DMS53 treated with DMSO at 0.1 percent for 48 hours (cell line): ENCODE data around the gene ABHD6.

ENCODE experiments used
- DNase-seq: peaks from one replicate; lab custom pipeline; 2025; ENCODE audit not compliant: unreplicated experiment; lab: John Stamatoyannopoulos, UW

Gene ABHD6

DNA sequence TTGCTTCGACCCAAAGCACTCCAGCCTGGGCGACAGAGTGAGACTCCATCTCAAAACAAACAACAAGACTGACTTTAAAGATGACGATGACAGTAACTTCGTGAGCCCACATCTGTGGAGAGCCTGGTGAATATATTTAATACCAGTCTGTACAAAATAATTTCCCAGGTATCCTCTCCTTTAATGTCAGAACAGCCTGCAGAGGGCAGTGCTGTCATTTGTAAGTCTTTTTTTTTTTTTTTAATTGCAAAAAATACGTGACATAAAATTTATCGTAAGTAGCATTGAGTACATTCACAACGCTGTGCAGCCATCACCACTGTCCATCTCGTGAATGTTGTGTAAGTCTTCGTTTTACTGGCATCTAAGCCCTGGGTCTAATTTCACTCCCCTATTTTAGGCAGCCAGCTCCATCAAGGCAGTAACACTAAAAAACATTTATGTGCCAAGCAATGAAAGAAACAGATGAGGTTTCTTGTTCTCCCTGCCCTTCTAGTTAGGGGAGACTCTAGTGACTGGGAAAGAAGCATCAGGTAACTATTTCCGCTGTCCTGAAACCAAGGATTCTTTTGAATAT lies 70.1 kb downstream of the ABHD6 start:
- no peak for DNase-seq

DNA sequence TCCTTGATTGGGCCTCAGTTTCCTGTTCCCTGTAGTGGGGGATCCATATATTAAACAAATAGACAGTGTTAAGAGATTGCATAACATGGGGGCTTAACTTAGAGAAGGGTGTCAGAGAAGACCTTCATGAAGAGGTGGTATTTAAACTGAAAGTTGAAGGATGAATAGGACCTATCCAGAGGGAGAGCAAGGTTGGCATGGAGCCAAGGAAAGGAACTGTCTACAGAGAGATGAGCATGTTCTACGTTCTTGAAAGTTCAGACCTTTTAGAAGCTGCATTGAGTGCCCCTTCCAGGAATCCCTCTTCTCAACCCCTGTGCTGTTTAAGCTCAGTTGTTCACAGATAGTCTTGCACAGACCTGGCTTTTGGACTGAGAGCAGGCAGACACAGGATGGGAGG lies 71.1 kb downstream of the ABHD6 start:
- DNase-seq = no peak

DNA sequence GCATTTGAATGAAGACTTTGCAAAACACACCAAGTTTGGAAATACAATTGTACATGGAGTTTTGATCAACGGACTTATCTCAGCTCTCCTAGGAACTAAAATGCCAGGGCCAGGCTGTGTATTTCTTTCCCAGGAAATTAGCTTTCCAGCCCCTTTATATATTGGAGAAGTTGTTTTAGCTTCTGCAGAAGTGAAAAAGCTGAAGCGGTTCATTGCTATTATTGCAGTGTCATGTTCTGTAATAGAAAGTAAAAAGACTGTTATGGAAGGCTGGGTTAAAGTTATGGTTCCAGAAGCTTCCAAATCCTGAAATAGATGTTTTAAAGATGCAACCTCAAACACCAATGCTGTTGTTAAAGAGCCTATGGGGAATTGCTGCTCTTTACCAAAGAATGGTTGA lies 80.2 kb downstream of the ABHD6 start:
- DNase-seq = no peak

DNA sequence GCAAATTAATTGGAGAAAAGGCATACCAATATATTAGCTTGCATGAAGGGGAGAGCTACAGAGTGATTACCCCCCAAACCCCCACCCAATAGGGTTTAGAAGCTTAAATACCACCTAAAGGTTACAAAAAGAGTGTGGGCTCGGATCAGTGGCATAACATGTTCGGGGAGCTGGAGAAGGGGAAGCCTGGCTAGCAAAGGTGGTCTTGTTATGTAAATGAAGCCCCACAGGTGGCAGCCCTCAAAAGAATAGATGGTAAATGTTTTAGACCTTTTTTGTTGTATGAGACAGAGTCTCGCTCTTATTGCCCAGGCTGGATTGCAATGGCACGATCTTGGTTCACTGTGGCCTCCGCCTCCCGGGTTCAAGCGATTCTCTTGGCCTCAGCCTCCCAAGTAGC lies 84.2 kb downstream of the ABHD6 start:
- DNase-seq = no peak

DNA sequence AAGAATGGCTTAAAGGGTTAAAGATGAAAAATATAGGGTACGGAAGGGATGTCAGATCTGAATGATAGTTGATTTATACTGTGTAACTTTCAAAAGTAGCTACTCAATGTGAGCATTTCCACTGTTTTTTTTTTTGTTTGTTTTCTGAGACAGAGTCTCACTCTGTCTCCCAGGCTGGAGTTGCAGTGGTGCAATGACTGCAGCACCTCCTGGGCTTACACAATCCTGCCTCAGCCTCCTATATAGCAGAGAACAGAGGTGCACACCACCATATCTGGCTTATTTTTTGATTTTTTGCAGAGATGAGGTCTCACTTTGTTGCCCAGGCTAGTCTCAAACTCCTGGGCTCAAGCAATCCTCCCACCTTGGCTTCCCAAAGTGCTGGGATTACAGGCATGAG lies 85.2 kb downstream of the ABHD6 start:
- no peak for DNase-seq

DNA sequence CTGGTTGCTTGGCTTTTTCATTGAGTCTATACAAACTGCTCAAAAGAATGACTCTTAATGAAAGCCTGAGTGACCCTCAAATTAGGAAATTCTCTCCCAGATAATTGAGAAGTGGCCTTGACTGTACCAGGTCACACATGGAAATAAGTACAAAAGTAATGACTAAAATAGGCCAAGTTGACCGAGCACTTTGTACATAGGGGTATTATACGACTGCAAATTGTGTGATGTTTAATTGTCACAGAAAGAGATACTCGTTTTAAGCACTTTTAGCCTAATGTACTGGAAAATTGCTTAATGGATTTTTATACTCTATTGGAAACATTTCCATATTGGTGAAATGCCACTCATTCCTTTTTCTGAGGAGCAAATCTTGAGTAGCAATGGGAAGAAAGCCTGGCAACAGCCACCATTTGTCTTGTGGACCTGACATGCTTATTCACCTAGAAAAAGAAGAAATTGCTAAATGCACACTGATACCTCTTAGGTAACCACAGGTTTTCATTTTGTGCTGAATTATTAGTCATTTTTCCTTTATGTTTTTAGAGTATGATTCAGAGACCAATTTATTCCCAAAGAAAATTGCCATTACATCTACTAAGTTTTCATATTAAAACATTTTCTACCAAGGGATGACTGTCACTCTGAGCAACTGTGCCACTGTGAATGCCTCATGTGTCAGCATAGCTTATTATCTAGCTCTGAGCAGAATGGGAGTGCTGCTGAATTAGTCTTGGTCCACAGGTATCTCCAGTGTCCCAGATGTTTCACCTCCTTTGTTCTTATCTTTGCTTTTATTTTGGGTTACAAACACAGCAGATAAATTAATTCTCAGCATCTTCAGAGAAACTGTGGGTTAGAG lies 86.2 kb downstream of the ABHD6 start:
- no peak for DNase-seq

DNA sequence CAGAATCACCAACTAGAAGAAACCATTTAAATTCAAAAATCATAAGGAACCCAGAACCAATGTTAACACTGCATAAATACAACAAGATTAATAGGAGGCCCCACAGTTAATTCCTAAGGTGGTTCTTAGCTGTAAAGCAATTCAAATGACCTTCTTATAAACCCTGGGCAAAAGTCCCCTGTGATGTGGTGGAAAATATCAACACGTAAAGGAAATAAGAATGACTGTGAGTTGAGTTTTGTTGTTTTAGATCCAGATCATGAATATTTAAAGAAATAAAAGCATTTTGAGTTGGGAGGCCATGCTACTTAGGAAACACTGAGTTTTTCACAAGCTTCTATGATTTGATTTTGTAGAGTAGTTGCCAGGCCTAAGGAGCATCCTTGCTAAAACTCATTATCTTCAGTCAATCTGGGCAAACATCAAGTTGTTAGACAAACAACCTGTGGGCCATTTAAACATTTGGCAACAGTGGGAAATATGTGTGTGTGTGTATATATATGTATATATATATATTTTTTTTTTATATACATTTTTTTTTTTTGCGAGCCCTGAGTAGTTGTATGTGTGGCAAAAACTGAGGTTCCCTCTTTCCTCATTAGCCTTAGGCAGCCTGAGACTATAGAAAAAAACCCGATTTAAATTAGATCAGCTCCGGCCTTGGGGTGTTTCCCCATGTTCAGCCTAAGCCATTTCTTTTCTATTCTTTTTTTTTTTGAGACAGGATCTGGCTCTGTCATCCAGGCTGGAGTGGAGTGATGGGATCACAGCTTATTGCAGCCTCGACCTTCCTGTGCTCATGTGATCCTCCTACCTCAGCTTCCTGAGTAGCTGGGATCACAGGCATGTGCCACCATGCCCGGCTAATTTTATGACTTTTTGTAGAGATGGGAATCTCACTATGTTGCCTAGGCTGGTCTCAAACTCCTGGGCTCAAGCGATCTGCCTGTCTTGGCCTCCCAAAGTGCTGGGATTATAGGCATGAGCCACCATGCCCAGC lies 87.1 kb downstream of the ABHD6 start:
- DNase-seq = no peak

DNA sequence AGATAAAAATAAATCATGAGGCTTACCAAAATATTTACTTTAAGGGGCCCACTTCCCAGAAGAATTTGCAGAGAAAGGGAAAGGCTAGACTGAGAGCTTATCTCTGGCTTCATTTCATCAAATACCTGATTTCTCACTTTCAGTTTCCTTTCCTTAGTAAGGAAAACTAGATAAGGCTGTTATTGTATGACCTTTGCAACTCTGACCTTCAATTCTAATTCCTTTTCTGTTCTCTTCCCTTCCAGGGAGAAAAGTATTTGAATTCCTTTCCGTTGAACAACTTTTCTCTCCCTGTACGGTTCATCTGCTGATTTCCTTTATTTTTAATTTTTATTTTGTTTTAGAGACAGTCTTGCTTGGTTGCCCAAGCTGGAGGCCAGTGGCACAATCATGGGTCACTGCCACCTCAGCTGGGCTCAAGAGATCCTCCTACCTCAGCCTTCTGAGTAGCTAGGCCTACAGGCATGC lies 88.0 kb downstream of the ABHD6 start:
- DNase-seq = no peak

DNA sequence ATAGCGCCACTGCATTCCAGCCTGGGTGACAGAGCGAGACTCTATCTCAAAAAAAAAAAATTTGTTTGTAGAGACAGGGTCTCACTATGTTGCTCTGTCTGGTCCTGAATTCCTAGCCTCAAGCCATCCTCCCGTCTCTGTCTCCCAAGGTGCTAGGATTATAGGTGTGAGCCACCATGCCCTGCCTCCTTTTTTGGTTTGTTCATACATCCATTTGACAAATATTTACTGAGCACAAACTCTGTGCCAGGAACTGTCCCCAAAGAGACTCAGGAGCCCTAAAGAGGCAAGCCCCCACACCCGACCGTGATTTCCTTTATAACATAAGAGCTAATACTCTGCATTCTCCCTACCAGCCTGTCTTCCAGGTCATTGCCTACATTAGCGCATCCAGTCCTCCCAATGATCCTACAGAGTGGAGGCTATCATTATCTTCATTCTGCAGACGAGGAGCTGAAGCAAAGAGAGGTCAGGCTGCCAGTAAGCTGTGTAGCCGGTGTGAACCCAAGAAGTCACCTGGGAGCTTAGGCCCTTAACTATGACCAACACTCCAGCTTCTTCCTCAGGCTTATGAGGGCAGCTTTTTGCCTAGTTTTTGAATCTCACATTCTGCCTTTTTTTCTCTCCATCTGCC lies 88.8 kb downstream of the ABHD6 start:
- DNase-seq = no peak

DNA sequence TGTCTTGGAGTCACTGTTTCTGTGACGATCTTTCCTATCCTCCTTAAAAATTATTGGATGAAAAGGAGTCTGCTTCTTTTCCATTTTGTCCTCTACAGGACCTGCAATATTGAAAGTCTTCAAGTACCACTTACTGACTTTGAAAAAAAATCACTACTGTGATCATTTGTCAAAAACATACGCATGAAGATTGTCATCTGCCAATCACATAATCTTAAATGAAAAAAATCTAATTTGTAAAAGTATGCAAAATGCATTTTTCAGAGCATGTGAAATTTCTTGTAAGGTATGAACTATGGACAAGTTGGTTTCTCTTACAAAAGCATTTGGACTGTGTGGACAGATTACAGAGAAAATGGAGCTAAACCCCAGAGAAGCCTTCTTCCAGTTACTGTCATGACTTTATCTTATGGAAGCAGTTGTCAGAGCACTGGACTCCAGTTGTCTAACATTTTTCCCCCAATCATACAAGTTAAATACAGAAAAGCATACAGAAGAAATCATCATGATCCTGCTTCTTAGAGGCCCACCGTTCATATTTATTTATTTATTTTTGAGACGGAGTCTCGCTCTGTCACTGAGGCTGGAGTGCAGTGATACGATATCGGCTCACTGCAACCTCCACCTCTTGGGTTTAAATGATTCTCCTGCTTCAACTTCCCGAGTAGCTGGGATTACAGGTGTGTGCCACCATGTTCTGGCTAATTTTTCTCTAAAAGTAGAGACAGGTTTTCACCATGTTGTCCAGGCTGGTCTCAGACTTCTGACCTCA lies 91.7 kb downstream of the ABHD6 start:
- DNase-seq = no peak

DNA sequence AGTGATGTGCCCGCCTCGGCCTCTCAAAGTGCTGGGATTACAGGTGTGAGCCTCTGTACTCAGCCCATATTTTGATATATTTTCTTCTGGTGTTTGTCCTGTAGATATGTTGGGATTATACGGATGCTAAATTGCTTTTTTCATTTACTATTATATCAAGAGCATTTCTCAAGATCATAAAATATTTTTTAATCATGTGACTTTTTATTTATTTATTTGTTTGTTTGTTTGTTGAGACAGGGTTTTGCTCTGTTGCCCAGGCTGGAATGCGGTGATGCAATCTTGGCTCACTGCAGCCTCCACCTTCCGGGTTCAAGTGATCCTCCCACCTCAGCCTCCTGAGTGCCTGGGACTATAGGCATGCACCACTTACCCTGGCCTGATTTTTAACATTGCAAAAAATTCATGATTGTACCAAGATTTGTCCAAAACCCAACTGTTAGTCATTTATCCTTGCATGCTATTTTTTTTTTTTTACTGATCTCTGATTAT lies 92.4 kb downstream of the ABHD6 start:
- no peak for DNase-seq

DNA sequence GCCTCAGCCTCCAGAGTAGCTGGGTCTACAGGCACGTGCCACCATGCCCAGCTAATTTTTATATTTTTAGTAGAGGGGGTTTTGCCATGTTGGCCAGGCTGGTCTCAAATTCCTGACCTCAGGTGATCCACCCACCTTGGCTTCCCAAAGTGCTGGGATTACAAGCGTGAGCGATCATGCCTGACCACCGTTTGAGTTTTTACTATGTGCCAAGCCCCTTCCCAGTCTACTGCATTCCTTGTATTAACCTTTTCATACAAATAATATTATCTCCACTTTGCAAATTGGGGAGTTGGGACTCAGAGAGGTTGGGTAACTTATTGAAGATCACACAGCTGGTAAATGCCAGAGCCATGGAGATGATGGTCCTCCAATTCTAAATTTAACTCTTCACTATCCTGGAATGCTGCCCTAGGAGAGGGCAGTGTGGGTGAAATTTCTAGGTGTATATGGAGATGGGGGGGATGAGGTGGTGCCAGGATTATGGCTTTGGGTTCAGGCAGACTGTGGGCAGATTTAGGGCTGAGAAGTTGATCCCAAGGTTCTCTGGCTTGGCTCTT lies 94.1 kb downstream of the ABHD6 start:
- DNase-seq = no peak

DNA sequence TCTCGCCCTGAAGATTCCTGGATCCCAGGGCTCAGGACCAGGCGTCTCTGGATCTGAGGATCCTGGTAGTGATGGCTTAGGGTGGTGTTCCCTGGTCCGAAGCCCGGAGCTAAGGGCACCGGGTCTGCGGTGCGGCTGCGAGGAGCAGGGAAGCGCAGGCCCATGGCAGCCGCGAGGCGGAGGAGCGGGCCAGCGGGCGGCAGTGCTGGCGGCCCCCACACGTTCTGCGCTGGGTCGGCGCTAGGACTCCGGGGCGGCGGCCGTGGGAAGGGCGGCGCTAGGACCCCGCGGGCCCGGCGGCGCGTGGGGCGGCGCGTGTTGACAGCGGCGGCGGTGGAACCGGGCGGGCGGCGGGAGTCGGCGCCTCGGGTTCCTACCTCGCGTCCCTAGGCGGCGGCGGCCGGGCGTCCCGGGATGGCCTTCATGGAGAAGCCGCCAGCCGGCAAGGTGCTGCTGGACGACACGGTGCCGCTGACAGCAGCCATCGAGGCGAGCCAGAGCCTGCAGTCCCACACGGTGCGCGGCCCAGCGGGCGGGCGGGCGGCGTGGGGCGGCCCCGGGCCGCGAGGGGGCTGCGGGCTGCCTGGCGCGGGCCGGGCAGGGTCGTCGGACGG lies 95.1 kb downstream of the ABHD6 start, which contains the start of gene PXK:
Gene PXK (plus strand): TSS at position 318 of the 614 bp plus-strand sequence. CDS start 97 bp downstream, at position 415.
- DNase-seq = peak; percentile 4

DNA sequence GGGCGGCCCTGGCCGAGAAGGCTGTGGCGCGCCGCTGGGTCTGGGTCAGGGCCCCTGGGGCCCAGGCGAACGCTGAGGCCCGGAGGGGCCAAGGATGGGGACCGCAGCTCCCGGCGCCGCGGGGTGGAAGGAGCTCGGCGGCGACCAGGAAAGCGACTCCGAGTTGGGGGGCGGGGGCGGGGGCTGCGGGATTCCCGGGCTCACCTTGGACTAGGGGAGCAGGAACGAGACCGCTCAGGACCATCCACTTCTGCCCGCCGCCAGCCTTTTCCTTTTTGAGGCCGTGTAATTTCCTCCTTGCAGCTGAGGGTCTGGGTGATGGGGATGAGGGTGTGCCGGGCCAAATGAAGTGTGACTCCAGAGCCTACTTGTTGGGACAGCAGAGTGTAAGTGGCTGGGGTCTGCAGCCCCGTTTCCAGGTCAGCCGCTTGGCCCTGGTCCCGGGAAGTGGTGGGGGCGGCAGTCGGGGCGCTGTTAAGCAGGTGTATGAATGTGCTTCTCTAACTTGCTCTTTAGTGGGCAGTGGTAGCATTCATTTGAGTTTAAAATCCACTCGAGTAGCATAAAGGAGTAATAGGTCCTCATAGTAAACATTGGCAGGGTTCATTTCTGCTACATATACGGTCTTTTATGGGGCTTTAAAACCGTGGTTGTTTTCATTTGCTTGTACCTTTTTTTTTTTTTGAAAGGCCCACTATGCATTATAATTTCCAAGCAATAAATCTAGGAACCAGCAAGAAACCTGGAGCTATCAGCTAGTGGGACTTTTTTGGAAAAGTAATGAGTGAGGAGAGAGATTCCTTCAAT lies 95.8 kb downstream of the ABHD6 start:
- DNase-seq = no peak

DNA sequence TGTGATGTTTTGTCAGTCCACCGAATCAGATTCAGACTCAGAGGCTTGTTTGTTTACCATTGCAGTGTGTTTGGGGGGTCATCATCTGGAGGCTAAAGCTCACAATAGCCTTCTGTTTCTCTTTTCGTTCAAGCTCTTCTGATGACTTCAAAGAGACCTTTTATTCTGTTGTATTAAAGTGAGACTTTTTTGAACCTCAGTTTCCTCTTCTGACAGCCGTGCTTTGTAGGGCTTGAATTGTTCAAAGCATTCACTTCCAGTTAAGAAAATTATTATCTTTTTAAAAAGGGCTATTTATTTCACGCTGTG lies 96.4 kb downstream of the ABHD6 start:
- no peak for DNase-seq

DNA sequence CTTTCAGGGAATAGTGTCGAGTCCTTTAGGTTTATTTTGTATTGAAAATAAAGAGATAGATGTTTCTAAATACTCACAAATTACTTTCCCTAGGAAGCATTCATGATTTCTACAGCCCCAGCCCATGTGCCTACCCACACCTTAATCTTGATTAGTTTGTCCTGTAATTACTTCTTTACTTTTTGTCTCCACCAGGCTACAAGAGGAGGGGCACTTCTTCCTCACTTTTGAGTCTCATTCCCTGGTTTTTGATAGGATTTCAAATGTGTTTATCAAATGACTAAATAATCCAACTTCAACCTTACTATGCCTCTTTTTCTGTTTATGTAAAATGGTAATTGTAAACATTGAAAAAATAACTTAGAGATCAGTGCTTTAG lies 96.9 kb downstream of the ABHD6 start:
- no peak for DNase-seq

DNA sequence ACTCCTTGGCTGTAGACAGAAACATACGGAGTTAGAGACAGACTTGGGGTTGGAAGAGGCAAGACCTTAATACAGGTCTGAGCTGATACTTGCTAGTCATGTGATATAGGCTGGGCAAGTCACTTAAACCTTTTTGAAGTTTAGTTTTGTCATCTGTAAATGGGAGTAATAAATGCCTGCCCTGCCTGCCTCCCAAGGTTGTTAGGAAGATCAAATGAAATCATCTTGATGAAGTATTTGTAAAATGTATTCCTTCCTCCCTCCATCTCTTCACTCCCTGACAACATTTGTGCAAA lies 98.0 kb downstream of the ABHD6 start:
- DNase-seq = no peak

DNA sequence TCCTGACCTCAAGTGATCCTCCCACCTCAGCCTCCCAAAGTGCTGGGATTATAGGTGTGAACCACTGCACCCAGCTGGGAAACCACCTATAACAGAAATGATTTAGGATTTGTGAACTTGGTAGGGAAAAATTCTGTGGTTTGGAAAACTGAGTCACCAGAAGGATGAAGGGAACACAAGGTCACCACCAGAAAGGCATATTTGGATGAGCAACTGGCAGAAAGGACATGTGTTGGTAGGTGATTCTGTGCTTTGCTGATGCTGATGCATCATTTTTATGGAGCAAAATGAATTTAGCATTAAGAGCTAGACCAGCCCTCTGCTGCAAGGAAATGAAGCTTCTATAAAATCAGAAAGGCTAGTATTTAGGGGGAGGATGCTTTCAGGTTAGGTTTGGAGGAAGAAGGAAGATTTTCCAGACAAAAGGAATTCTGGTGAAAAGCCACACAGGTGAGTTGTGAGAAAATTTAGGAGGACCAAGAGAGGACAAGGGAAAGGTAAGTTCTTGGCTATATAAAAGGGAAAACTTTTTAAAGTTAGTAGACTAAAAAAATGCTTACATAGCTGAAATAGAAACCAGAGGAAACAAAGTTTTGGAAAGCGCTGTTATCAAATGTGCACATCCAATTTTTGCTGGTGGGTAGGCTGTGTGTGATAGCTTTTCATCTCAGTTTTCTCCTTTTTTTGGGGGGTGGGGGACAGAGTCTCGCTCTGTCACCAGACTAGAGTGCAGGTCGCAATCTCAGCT lies 98.7 kb downstream of the ABHD6 start:
- DNase-seq = no peak
